GM12878 (cell line): ENCODE data around the gene THADA. TPM values are rescaled to one million over a fixed set of nuclear protein-coding genes. Genes with fewer than 3 reads are reported as not detected.

Experiments
- FOS ChIP-seq: IDR thresholded peaks from 3 replicates; pipeline ENCODE4 v1.6.1; 2011; ENCODE audit warnings: borderline replicate concordance; ENCODE audit not compliant: insufficient read length; ENCODE audit errors: extremely low read depth
- MTA3 ChIP-seq: IDR thresholded peaks from 2 replicates; pipeline ENCODE4 v1.6.1; 2012; ENCODE audit warnings: low read length, inconsistent platforms, borderline replicate concordance
- MXI1 ChIP-seq: fragments of 150-350 bp; IDR thresholded peaks from 2 replicates; pipeline ENCODE4 v1.6.1; 2011; ENCODE audit warnings: low read depth, mild to moderate bottlenecking, inconsistent platforms, low read length, improper control_type of control experiment
- RBBP5 ChIP-seq: fragments of 200-600 bp; sonication (generic); conservative IDR thresholded peaks from 2 replicates; pipeline ENCODE4 v1.6.1; 2016
- RUNX3 ChIP-seq: IDR thresholded peaks from 2 replicates; pipeline ENCODE4 v1.6.1; 2012; ENCODE audit warnings: low read length, inconsistent platforms
- TBL1XR1 ChIP-seq: IDR thresholded peaks from 2 replicates; pipeline ENCODE4 v1.6.1; 2012; ENCODE audit warnings: low read depth, low read length, improper control_type of control experiment
- TCF3 ChIP-seq: IDR thresholded peaks from 2 replicates; pipeline ENCODE4 v1.6.1; 2012; ENCODE audit warnings: low read depth, mild to moderate bottlenecking, low read length, borderline replicate concordance; ENCODE audit not compliant: insufficient read depth
- polyA plus RNA-seq, 11 experiments: library from polyadenylated mRNA; depleted of rRNA in 4 of 11; unstranded in 6 of 11; stranded (reverse) in 5 of 11; fragments of >200 nt; fragmentation: Nextera tagmentation in 4 of 11; fragmentation: Illumina TruSeq in 1 of 11; extraction: Ambion mirVana in 4 of 11; extraction: Trizol in 1 of 11; gene quantifications; 1 replicate in 1 of 11; 2 replicates in 10 of 11; pipeline versions ENCODE4 v1.2.1 to v1.2.3, GENCODE V29; 2011 to 2016; ENCODE audit warnings: inconsistent platforms in 2 of 11, missing spikeins in 2 of 11, low read depth in 1 of 11
- total RNA-seq, 4 experiments: library from RNA; depleted of rRNA in 3 of 4; stranded (reverse); fragments of >200 nt in 3 of 4; fragmentation: Illumina TruSeq in 1 of 4; extraction: Trizol in 1 of 4; gene quantifications; 2 replicates each; pipeline versions ENCODE4 v1.2.1 to v1.2.3, GENCODE V29; 2013 to 2021
- TF ChIP-seq, protein P1 (sequence below): IDR thresholded peaks from 2 replicates; pipeline ENCODE4 v1.6.1; 2012; ENCODE audit warnings: mild to moderate bottlenecking, low read depth, low read length
- TF ChIP-seq, protein P2 (sequence below): IDR thresholded peaks from 2 replicates; pipeline ENCODE4 v1.6.1; 2012; ENCODE audit warnings: low read depth, low read length, improper control_type of control experiment
- TF ChIP-seq, protein P3 (sequence below): fragments of 450-650 bp; IDR thresholded peaks from 2 replicates; pipeline ENCODE4 v1.6.1; 2017; ENCODE audit warnings: mild to moderate bottlenecking, moderate library complexity
- TF ChIP-seq, protein P4 (sequence below): fragments of 450-650 bp; IDR thresholded peaks from 2 replicates; pipeline ENCODE4 v1.6.1; 2017; ENCODE audit warnings: antibody characterized with exemption, mild to moderate bottlenecking, moderate library complexity
- TF ChIP-seq, protein P5 (sequence below): fragments of 450-650 bp; IDR thresholded peaks from 2 replicates; pipeline ENCODE4 v1.6.1; 2014; ENCODE audit warnings: mild to moderate bottlenecking
- TF ChIP-seq, protein P6 (sequence below): IDR thresholded peaks from 2 replicates; pipeline ENCODE4 v1.6.1; 2011; ENCODE audit warnings: borderline replicate concordance, low read depth, mild to moderate bottlenecking, moderate library complexity, mixed read lengths, low read length; ENCODE audit not compliant: insufficient read depth; ENCODE audit errors: extremely low read length

Gene THADA
- total and polyA plus RNA-seq, 10 of the 15 experiments (the other 5 are each of a cell fraction or from before 2014, with no cell fraction given) = 14.6 to 33.2 (median 23.2) TPM

DNA sequence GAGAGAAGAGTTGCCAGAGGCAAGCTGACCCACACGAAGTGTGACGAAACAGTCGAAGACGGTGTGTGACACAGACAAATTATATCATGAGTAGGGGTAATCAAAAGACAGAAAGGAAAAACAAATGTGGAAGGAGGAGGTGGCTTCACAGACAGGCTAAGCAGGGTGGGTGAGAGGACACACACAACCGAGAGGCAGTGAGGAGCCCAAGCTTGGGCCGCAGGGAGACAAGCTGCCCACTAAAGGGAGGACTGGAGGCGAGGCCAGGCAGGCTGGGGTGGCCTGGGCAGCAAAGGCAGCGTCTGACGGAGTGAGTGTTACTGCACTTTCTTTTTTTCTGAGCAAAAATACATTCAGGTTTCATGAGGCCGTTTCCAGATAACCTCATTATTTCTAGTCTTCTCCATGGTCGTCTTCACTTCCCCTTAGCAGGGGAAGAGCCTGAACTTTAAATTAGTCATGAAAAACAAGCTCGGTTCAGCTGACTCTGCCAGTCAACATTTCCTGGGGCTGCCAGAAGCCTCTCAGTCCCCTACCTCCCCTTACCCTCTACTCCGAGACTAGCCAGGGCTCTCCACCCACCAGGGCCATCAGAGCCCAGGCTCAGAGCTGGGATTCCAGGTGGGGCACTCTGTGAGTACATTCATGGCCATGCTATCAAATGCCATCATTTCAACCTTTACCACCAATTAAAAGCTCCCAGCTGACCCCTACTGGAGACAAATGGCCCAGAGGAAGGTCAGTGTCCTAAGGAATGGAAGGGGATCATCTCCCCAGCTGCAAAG lies 355.7 kb downstream of the THADA start (continued):
- TF ChIP-seq FOS = no peak
- no peak for TF ChIP-seq MTA3
- no peak for TF ChIP-seq TBL1XR1
- TF ChIP-seq, protein P1, sequence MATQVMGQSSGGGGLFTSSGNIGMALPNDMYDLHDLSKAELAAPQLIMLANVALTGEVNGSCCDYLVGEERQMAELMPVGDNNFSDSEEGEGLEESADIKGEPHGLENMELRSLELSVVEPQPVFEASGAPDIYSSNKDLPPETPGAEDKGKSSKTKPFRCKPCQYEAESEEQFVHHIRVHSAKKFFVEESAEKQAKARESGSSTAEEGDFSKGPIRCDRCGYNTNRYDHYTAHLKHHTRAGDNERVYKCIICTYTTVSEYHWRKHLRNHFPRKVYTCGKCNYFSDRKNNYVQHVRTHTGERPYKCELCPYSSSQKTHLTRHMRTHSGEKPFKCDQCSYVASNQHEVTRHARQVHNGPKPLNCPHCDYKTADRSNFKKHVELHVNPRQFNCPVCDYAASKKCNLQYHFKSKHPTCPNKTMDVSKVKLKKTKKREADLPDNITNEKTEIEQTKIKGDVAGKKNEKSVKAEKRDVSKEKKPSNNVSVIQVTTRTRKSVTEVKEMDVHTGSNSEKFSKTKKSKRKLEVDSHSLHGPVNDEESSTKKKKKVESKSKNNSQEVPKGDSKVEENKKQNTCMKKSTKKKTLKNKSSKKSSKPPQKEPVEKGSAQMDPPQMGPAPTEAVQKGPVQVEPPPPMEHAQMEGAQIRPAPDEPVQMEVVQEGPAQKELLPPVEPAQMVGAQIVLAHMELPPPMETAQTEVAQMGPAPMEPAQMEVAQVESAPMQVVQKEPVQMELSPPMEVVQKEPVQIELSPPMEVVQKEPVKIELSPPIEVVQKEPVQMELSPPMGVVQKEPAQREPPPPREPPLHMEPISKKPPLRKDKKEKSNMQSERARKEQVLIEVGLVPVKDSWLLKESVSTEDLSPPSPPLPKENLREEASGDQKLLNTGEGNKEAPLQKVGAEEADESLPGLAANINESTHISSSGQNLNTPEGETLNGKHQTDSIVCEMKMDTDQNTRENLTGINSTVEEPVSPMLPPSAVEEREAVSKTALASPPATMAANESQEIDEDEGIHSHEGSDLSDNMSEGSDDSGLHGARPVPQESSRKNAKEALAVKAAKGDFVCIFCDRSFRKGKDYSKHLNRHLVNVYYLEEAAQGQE = no peak
- TF ChIP-seq RUNX3 = no peak
- TF ChIP-seq, protein P2, sequence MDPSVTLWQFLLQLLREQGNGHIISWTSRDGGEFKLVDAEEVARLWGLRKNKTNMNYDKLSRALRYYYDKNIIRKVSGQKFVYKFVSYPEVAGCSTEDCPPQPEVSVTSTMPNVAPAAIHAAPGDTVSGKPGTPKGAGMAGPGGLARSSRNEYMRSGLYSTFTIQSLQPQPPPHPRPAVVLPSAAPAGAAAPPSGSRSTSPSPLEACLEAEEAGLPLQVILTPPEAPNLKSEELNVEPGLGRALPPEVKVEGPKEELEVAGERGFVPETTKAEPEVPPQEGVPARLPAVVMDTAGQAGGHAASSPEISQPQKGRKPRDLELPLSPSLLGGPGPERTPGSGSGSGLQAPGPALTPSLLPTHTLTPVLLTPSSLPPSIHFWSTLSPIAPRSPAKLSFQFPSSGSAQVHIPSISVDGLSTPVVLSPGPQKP = no peak
- TF ChIP-seq, protein P3, sequence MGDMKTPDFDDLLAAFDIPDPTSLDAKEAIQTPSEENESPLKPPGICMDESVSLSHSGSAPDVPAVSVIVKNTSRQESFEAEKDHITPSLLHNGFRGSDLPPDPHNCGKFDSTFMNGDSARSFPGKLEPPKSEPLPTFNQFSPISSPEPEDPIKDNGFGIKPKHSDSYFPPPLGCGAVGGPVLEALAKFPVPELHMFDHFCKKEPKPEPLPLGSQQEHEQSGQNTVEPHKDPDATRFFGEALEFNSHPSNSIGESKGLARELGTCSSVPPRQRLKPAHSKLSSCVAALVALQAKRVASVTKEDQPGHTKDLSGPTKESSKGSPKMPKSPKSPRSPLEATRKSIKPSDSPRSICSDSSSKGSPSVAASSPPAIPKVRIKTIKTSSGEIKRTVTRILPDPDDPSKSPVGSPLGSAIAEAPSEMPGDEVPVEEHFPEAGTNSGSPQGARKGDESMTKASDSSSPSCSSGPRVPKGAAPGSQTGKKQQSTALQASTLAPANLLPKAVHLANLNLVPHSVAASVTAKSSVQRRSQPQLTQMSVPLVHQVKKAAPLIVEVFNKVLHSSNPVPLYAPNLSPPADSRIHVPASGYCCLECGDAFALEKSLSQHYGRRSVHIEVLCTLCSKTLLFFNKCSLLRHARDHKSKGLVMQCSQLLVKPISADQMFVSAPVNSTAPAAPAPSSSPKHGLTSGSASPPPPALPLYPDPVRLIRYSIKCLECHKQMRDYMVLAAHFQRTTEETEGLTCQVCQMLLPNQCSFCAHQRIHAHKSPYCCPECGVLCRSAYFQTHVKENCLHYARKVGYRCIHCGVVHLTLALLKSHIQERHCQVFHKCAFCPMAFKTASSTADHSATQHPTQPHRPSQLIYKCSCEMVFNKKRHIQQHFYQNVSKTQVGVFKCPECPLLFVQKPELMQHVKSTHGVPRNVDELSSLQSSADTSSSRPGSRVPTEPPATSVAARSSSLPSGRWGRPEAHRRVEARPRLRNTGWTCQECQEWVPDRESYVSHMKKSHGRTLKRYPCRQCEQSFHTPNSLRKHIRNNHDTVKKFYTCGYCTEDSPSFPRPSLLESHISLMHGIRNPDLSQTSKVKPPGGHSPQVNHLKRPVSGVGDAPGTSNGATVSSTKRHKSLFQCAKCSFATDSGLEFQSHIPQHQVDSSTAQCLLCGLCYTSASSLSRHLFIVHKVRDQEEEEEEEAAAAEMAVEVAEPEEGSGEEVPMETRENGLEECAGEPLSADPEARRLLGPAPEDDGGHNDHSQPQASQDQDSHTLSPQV = no peak
- TF ChIP-seq, protein P4, sequence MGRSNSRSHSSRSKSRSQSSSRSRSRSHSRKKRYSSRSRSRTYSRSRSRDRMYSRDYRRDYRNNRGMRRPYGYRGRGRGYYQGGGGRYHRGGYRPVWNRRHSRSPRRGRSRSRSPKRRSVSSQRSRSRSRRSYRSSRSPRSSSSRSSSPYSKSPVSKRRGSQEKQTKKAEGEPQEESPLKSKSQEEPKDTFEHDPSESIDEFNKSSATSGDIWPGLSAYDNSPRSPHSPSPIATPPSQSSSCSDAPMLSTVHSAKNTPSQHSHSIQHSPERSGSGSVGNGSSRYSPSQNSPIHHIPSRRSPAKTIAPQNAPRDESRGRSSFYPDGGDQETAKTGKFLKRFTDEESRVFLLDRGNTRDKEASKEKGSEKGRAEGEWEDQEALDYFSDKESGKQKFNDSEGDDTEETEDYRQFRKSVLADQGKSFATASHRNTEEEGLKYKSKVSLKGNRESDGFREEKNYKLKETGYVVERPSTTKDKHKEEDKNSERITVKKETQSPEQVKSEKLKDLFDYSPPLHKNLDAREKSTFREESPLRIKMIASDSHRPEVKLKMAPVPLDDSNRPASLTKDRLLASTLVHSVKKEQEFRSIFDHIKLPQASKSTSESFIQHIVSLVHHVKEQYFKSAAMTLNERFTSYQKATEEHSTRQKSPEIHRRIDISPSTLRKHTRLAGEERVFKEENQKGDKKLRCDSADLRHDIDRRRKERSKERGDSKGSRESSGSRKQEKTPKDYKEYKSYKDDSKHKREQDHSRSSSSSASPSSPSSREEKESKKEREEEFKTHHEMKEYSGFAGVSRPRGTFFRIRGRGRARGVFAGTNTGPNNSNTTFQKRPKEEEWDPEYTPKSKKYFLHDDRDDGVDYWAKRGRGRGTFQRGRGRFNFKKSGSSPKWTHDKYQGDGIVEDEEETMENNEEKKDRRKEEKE = no peak
- TF ChIP-seq, protein P5, sequence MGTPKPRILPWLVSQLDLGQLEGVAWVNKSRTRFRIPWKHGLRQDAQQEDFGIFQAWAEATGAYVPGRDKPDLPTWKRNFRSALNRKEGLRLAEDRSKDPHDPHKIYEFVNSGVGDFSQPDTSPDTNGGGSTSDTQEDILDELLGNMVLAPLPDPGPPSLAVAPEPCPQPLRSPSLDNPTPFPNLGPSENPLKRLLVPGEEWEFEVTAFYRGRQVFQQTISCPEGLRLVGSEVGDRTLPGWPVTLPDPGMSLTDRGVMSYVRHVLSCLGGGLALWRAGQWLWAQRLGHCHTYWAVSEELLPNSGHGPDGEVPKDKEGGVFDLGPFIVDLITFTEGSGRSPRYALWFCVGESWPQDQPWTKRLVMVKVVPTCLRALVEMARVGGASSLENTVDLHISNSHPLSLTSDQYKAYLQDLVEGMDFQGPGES = no peak
- no peak for TF ChIP-seq TCF3
- TF ChIP-seq, protein P6, sequence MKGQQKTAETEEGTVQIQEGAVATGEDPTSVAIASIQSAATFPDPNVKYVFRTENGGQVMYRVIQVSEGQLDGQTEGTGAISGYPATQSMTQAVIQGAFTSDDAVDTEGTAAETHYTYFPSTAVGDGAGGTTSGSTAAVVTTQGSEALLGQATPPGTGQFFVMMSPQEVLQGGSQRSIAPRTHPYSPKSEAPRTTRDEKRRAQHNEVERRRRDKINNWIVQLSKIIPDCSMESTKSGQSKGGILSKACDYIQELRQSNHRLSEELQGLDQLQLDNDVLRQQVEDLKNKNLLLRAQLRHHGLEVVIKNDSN = no peak
- no peak for TF ChIP-seq RBBP5
- TF ChIP-seq MXI1 = no peak
